Measurements from ENCODE around the gene TOMT.

- TF ChIP-seq CTCF (IDR thresholded peaks at IDR 0.05): no peak
- no peak for TF ChIP-seq POLR2A (IDR thresholded peaks at IDR 0.05)
Measured at GRCh38 chr11:72139500-72139899, 33.8 kb downstream of the TOMT start.

Data from ovary (tissue), 3 donors.